Astrocyte of the cerebellum (primary cell): ENCODE measurements around the gene ACCS.

Experiments
- DNase-seq: peaks from one replicate; pipeline ENCODE4 v3.0.0-alpha.2; 2011; ENCODE audit warnings: low read depth
- H3K4me3 ChIP-seq: 2 replicates; pipeline ENCODE4 v1.5.1; 2011; ENCODE audit warnings: mild to moderate bottlenecking, low read depth, low read length, moderate library complexity
- CTCF ChIP-seq: IDR thresholded peaks from 2 replicates; pipeline ENCODE4 v1.5.1; 2012; ENCODE audit warnings: low read length, low read depth, moderate library complexity, mild to moderate bottlenecking; ENCODE audit errors: missing control alignments
- in situ Hi-C: cut with HindIII; loops from 2 replicates; pipeline ENCODE4 v1.10.0; 2017; ENCODE audit warnings: low sequenced_read_pairs

The ACCS gene

GRCh38 chr11:44036811-44037657 lies 29.0 kb upstream of the ACCS start:
- TF ChIP-seq CTCF = peak; percentile 91
- DNase-seq = peak; percentile 71

GRCh38 chr11:44037658-44037998 lies 28.4 kb upstream of the ACCS start:
- no peak for DNase-seq
- in situ Hi-C loops = no loop called here
- H3K4me3 ChIP-seq = no peak overlapping the region
- TF ChIP-seq CTCF = no peak

More at GRCh38 chr11:44036811-44037657, 29.0 kb upstream of the ACCS start:
- H3K4me3 ChIP-seq = no peak overlapping the region
- in situ Hi-C loops = no loop called here

GRCh38 chr11:44043157-44043556 lies 22.9 kb upstream of the ACCS start:
- no peak for DNase-seq
- in situ Hi-C loops = loop anchor here (5.0 kb wide), 1 partner anchor 136 kb away; no protein-coding TSS in a partner anchor
- no peak overlapping the region for H3K4me3 ChIP-seq
- TF ChIP-seq CTCF = no peak

- TF ChIP-seq CTCF = no peak
- in situ Hi-C loops = no loop called here
Observed at GRCh38 chr11:44046182-44046581, 19.9 kb upstream of the ACCS start.

GRCh38 chr11:44047298-44047697 lies 18.8 kb upstream of the ACCS start:
- TF ChIP-seq CTCF = no peak
- no peak for DNase-seq
- no peak overlapping the region for H3K4me3 ChIP-seq
- in situ Hi-C loops = no loop called here

More at GRCh38 chr11:44046182-44046581, 19.9 kb upstream of the ACCS start:
- no peak overlapping the region for H3K4me3 ChIP-seq
- DNase-seq = no peak

- H3K4me3 ChIP-seq = no peak within 1 kb of the TSS
- no peak for DNase-seq
- in situ Hi-C loops = no loop called here
- TF ChIP-seq CTCF = no peak
Observed at GRCh38 chr11:44047931-44048431, 18.1 kb upstream of the ACCS start, which contains the start of gene ACCSL. TSS of gene ACCSL (plus strand) at chr11:44047981. CDS start at chr11:44048037, 56 bp downstream.
